CD8-positive, alpha-beta memory T cell (primary cell): ENCODE data around the gene FAM228A. TPM values are rescaled to one million over a fixed set of nuclear protein-coding genes. Genes with fewer than 3 reads are reported as not detected.

Experiments
- CTCF ChIA-PET: fragments of 350-600 bp; sonication (Branson Sonifier 250); formaldehyde crosslinking; loops from one replicate; lab custom pipeline; 2021; ENCODE audit warnings: antibody characterized with exemption; lab: Charles Lee
- POLR2A ChIA-PET: fragments of 350-600 bp; sonication (Branson Sonifier 250); formaldehyde crosslinking; loops from one replicate; lab custom pipeline; 2021; ENCODE audit warnings: antibody characterized with exemption; lab: Charles Lee
- DNase-seq, 5 donors: peaks; one replicate each; pipeline versions ENCODE4 v3.0.0 to v3.0.0-alpha.2; 2020 to 2022; ENCODE audit warnings: mixed read lengths in 1 of 5
- H3K27ac ChIP-seq: one replicate; pipeline ENCODE4 v1.7.0; 2013; ENCODE audit warnings: low read depth, mild to moderate bottlenecking, low read length, moderate library complexity
- H3K27me3 ChIP-seq: 2 replicates; pipeline ENCODE4 v1.7.0; 2013; ENCODE audit warnings: low read length, mild to moderate bottlenecking; ENCODE audit not compliant: insufficient read depth, poor library complexity, severe bottlenecking
- H3K36me3 ChIP-seq: 2 replicates; pipeline ENCODE4 v1.7.0; 2013; ENCODE audit warnings: mild to moderate bottlenecking, low read length, moderate library complexity; ENCODE audit not compliant: insufficient read depth
- H3K4me1 ChIP-seq: 2 replicates; pipeline ENCODE4 v1.7.0; 2013; ENCODE audit warnings: mild to moderate bottlenecking, low read length, moderate library complexity; ENCODE audit not compliant: insufficient read depth
- H3K4me3 ChIP-seq: 2 replicates; pipeline ENCODE4 v1.7.0; 2013; ENCODE audit warnings: mild to moderate bottlenecking, low read length
- H3K9me3 ChIP-seq: 2 replicates; pipeline ENCODE4 v1.7.0; 2013; ENCODE audit warnings: mild to moderate bottlenecking, low read length
- H3K27ac Mint-ChIP-seq, 8 donors: one replicate each; pipeline ENCODE4 v1.8.0; 2020 to 2021; ENCODE audit warnings: mixed read lengths in 8 of 8, mild to moderate bottlenecking in 6 of 8, inconsistent platforms in 3 of 8, moderate library complexity in 3 of 8
- H3K27me3 Mint-ChIP-seq, 2 donors: one replicate each; pipeline ENCODE4 v1.8.0; 2020 to 2021; ENCODE audit warnings: mixed read lengths in 2 of 2, mild to moderate bottlenecking in 1 of 2, moderate library complexity in 1 of 2
- H3K36me3 Mint-ChIP-seq, 3 donors: one replicate each; pipeline ENCODE4 v1.8.0; 2020 to 2021; ENCODE audit warnings: mixed read lengths in 3 of 3, inconsistent platforms in 1 of 3, mild to moderate bottlenecking in 1 of 3
- H3K4me1 Mint-ChIP-seq, 3 donors: one replicate each; pipeline ENCODE4 v1.8.0; 2020 to 2021; ENCODE audit warnings: mixed read lengths in 3 of 3, inconsistent platforms in 1 of 3, mild to moderate bottlenecking in 1 of 3
- H3K4me3 Mint-ChIP-seq, 7 donors: one replicate each; pipeline ENCODE4 v1.8.0; 2020 to 2021; ENCODE audit warnings: mixed read lengths in 7 of 7, mild to moderate bottlenecking in 6 of 7, moderate library complexity in 4 of 7, inconsistent platforms in 2 of 7
- H3K9me3 Mint-ChIP-seq, 5 donors: one replicate each; pipeline ENCODE4 v1.8.0; 2020 to 2022; ENCODE audit warnings: mixed read lengths in 5 of 5, mild to moderate bottlenecking in 3 of 5, moderate library complexity in 2 of 5, inconsistent platforms in 1 of 5
- polyA plus RNA-seq: library from polyadenylated mRNA; unstranded; fragments of 300-500 nt; fragmentation: Illumina TruSeq; gene quantifications from one replicate; pipeline ENCODE4 v1.2.3, GENCODE V29; 2021
- total RNA-seq, 2 experiments: library from RNA; stranded (reverse); gene quantifications; one replicate each; pipeline ENCODE4 v1.2.3, GENCODE V29; 2021

FAM228A gene
- total and polyA plus RNA-seq, 3 experiments from 2014 or later, result not detected

GRCh38 chr2:24214880-24215279 lies 40.0 kb downstream of the FAM228A start:
- Histone ChIP-seq H3K4me3 (no peak overlapping the region), H3K4me1 (no peaks in the 10 kb centered on the region), H3K36me3 (peaks cover 22% of the 10 kb centered on the region), H3K27ac (no peak overlapping the region), H3K27me3 (no peaks in the 10 kb centered on the region), H3K9me3 (no peaks in the 10 kb centered on the region)
- POLR2A ChIA-PET, result interaction anchor here (0.5 to 0.7 kb wide), 2 partner anchors 64 to 270 kb away, joined by 6 to 8 read pairs; no protein-coding TSS in a partner anchor
- Mint-ChIP-seq H3K27me3 (no peaks in the 10 kb centered on the region), H3K4me1 (peaks cover 3 to 13% (median 10%) of the 10 kb centered on the region in 3 donors), H3K27ac (peak overlapping the region in 5 of 8 donors; percentile 67 to 90 (median 79)), H3K36me3 (peaks cover 12 to 82% (median 32%) of the 10 kb centered on the region in 3 donors), H3K9me3 (no peaks in the 10 kb centered on the region), H3K4me3 (peak overlapping the region in 3 of 7 donors; percentile 7 to 44 (median 38))
- no peak for DNase-seq
- CTCF ChIA-PET, result interaction anchor here (1.6 kb wide), 1 partner anchor 11 kb away, joined by 4 read pairs; no protein-coding TSS in a partner anchor

- DNase-seq, result no peak
- Mint-ChIP-seq H3K27ac (peak overlapping the region in 1 of 8 donors; percentile 27), H3K4me3 (no peak overlapping the region), H3K27me3 (no peaks in the 10 kb centered on the region), H3K4me1 (peaks cover 0 to 5% (median 0%) of the 10 kb centered on the region in 3 donors), H3K36me3 (peaks cover 6 to 73% (median 14%) of the 10 kb centered on the region in 3 donors), H3K9me3 (no peaks in the 10 kb centered on the region)
- Histone ChIP-seq H3K4me1 (no peaks in the 10 kb centered on the region), H3K27ac (no peak overlapping the region), H3K27me3 (no peaks in the 10 kb centered on the region), H3K4me3 (no peak overlapping the region), H3K9me3 (no peaks in the 10 kb centered on the region), H3K36me3 (peaks cover 15% of the 10 kb centered on the region)
- CTCF ChIA-PET, result no interaction called here
- POLR2A ChIA-PET, result no interaction called here
Measured at GRCh38 chr2:24220554-24221291, 45.9 kb downstream of the FAM228A start.

- ChIA-PET POLR2A (no interaction called here), CTCF (no interaction called here)
- Mint-ChIP-seq H3K36me3 (peaks cover 6 to 74% (median 9%) of the 10 kb centered on the region in 3 donors), H3K9me3 (no peaks in the 10 kb centered on the region), H3K4me1 (no peaks in the 10 kb centered on the region), H3K27ac (peak overlapping the region in 3 of 8 donors; percentile 47 to 61 (median 61)), H3K27me3 (no peaks in the 10 kb centered on the region), H3K4me3 (no peak overlapping the region)
- Histone ChIP-seq H3K27ac (no peak overlapping the region), H3K36me3 (peaks cover 15% of the 10 kb centered on the region), H3K4me3 (no peak overlapping the region), H3K9me3 (no peaks in the 10 kb centered on the region), H3K27me3 (no peaks in the 10 kb centered on the region), H3K4me1 (no peaks in the 10 kb centered on the region)
- DNase-seq, result no peak
Measured at GRCh38 chr2:24221343-24222050, 46.6 kb downstream of the FAM228A start.

GRCh38 chr2:24222946-24223345 lies 48.1 kb downstream of the FAM228A start:
- no peak for DNase-seq
- Mint-ChIP-seq H3K27me3 (no peaks in the 10 kb centered on the region), H3K9me3 (no peaks in the 10 kb centered on the region), H3K4me3 (no peak overlapping the region), H3K27ac (peak overlapping the region in 1 of 8 donors; percentile 70), H3K4me1 (peaks cover 0 to 4% (median 0%) of the 10 kb centered on the region in 3 donors), H3K36me3 (peaks cover 6 to 70% (median 9%) of the 10 kb centered on the region in 3 donors)
- ChIA-PET CTCF (interaction anchor here (1.0 kb wide), 1 partner anchor 17 kb away, joined by 3 read pairs; no protein-coding TSS in a partner anchor), POLR2A (no interaction called here)
- Histone ChIP-seq H3K27ac (no peak overlapping the region), H3K4me3 (no peak overlapping the region), H3K36me3 (peaks cover 15% of the 10 kb centered on the region), H3K4me1 (no peaks in the 10 kb centered on the region), H3K27me3 (no peaks in the 10 kb centered on the region), H3K9me3 (no peaks in the 10 kb centered on the region)

- Mint-ChIP-seq H3K9me3 (no peaks in the 10 kb centered on the region), H3K27me3 (no peaks in the 10 kb centered on the region), H3K4me3 (no peak overlapping the region), H3K36me3 (peaks cover 3 to 50% (median 4%) of the 10 kb centered on the region in 3 donors), H3K4me1 (peaks cover 0 to 4% (median 0%) of the 10 kb centered on the region in 3 donors), H3K27ac (no peak overlapping the region)
- DNase-seq, result no peak
- H3K4me3 ChIP-seq, result no peak overlapping the region
- CTCF ChIA-PET, result interaction anchor here (1.4 kb wide), 1 partner anchor 10 kb away, joined by 4 read pairs; no protein-coding TSS in a partner anchor
- H3K36me3 ChIP-seq, result peaks cover 8% of the 10 kb centered on the region
- H3K27me3 ChIP-seq, result no peaks in the 10 kb centered on the region
- POLR2A ChIA-PET, result no interaction called here
- no peaks in the 10 kb centered on the region for H3K9me3 ChIP-seq
- no peaks in the 10 kb centered on the region for H3K4me1 ChIP-seq
- no peak overlapping the region for H3K27ac ChIP-seq
Measured at GRCh38 chr2:24225499-24226242, 50.8 kb downstream of the FAM228A start.

GRCh38 chr2:24228470-24228869 lies 53.6 kb downstream of the FAM228A start:
- ChIA-PET CTCF (no interaction called here), POLR2A (no interaction called here)
- Mint-ChIP-seq H3K27me3 (no peaks in the 10 kb centered on the region), H3K9me3 (no peaks in the 10 kb centered on the region), H3K4me1 (peaks cover 0 to 4% (median 0%) of the 10 kb centered on the region in 3 donors), H3K4me3 (no peak overlapping the region), H3K36me3 (peaks cover 3 to 45% (median 4%) of the 10 kb centered on the region in 3 donors), H3K27ac (no peak overlapping the region)
- DNase-seq, result no peak
- Histone ChIP-seq H3K9me3 (no peaks in the 10 kb centered on the region), H3K4me1 (no peaks in the 10 kb centered on the region), H3K4me3 (no peak overlapping the region), H3K27me3 (no peaks in the 10 kb centered on the region), H3K36me3 (peaks cover 8% of the 10 kb centered on the region), H3K27ac (no peak overlapping the region)

- Histone ChIP-seq H3K27me3 (no peaks in the 10 kb centered on the region), H3K4me3 (no peak overlapping the region), H3K36me3 (peaks cover 8% of the 10 kb centered on the region), H3K27ac (no peak overlapping the region), H3K9me3 (no peaks in the 10 kb centered on the region), H3K4me1 (no peaks in the 10 kb centered on the region)
- Mint-ChIP-seq H3K36me3 (peaks cover 0 to 47% (median 14%) of the 10 kb centered on the region in 3 donors), H3K4me3 (no peak overlapping the region), H3K4me1 (peaks cover 0 to 4% (median 0%) of the 10 kb centered on the region in 3 donors), H3K27ac (no peak overlapping the region), H3K27me3 (no peaks in the 10 kb centered on the region), H3K9me3 (no peaks in the 10 kb centered on the region)
- ChIA-PET CTCF (interaction anchor here (1.8 kb wide), 1 partner anchor 14 kb away, joined by 3 read pairs; no protein-coding TSS in a partner anchor), POLR2A (no interaction called here)
- no peak for DNase-seq
Measured at GRCh38 chr2:24231461-24231881, 56.6 kb downstream of the FAM228A start.
